Measurements from ENCODE around the gene CDKAL1. TPM values are rescaled to one million over a fixed set of nuclear protein-coding genes. Genes with fewer than 3 reads are reported as not detected.

Gene CDKAL1
- total and polyA plus RNA-seq, 4 donors = 3.0 to 21.7 (median 9.4) TPM

GRCh38 chr6:21228411-21228810 lies 694.2 kb downstream of the CDKAL1 start:
- no peaks in the 10 kb centered on the region for H3K9me3 ChIP-seq (ENCODE audit: control insufficient read depth, low read length)
- H3K4me1 ChIP-seq (ENCODE audit: control insufficient read depth in 1 of 2, insufficient read depth in 2 of 2, low read length in 2 of 2) = no peaks in the 10 kb centered on the region
- peaks cover 2 to 4% of the 10 kb centered on the region in 2 donors for H3K36me3 ChIP-seq (ENCODE audit: control insufficient read depth in 1 of 2, insufficient read depth in 2 of 2, low read length in 1 of 2)
- ATAC-seq (ENCODE audit: low FRiP score) (no peak), DNase-seq (no peak)
- no peak overlapping the region for H3K4me3 ChIP-seq (ENCODE audit: low read length in 2 of 2)
- 80 to 89% methylated on average over 2 of the region's 2 CpGs for WGBS, 2 donors
- H3K27me3 ChIP-seq (ENCODE audit: control insufficient read depth in 1 of 2, insufficient read depth in 2 of 2, low read length in 1 of 2) = no peaks in the 10 kb centered on the region
- H3K27ac ChIP-seq (ENCODE audit: low read depth in 1 of 2, low read length in 2 of 2) = no peak overlapping the region
- intact Hi-C loops (cut with DNase I) = no loop called here

- H3K4me3 ChIP-seq (ENCODE audit: low read length in 2 of 2) = no peak overlapping the region
- intact Hi-C loops (cut with DNase I) = no loop called here
- H3K36me3 ChIP-seq (ENCODE audit: control insufficient read depth in 1 of 2, insufficient read depth in 2 of 2, low read length in 1 of 2) = peaks cover 2 to 4% of the 10 kb centered on the region in 2 donors
- no peak overlapping the region for H3K27ac ChIP-seq (ENCODE audit: low read depth in 1 of 2, low read length in 2 of 2)
- no peaks in the 10 kb centered on the region for H3K27me3 ChIP-seq (ENCODE audit: control insufficient read depth in 1 of 2, insufficient read depth in 2 of 2, low read length in 1 of 2)
- H3K4me1 ChIP-seq (ENCODE audit: control insufficient read depth in 1 of 2, insufficient read depth in 2 of 2, low read length in 2 of 2) = no peaks in the 10 kb centered on the region
- WGBS, 2 donors = 70 to 86% methylated on average over 6 of the region's 6 CpGs
- DNase-seq (no peak), ATAC-seq (ENCODE audit: low FRiP score) (no peak)
- H3K9me3 ChIP-seq (ENCODE audit: control insufficient read depth, low read length) = no peaks in the 10 kb centered on the region
Measured at GRCh38 chr6:21228876-21229460, 694.7 kb downstream of the CDKAL1 start.

- no peak for DNase-seq
- WGBS, 2 donors = 87 to 97% methylated on average over 5 of the region's 5 CpGs
- no peaks in the 10 kb centered on the region for H3K4me1 ChIP-seq (ENCODE audit: control insufficient read depth in 1 of 2, insufficient read depth in 2 of 2, low read length in 2 of 2)
- H3K36me3 ChIP-seq (ENCODE audit: control insufficient read depth in 1 of 2, insufficient read depth in 2 of 2, low read length in 1 of 2) = peaks cover 2 to 4% of the 10 kb centered on the region in 2 donors
- no peaks in the 10 kb centered on the region for H3K27me3 ChIP-seq (ENCODE audit: control insufficient read depth in 1 of 2, insufficient read depth in 2 of 2, low read length in 1 of 2)
- intact Hi-C loops (cut with DNase I) = loop anchor here in 1 of 2 donors (2.0 kb wide), 1 partner anchor 50 kb away; no protein-coding TSS in a partner anchor
- H3K4me3 ChIP-seq (ENCODE audit: low read length in 2 of 2) = no peak overlapping the region
- no peaks in the 10 kb centered on the region for H3K9me3 ChIP-seq (ENCODE audit: control insufficient read depth, low read length)
- no peak overlapping the region for H3K27ac ChIP-seq (ENCODE audit: low read depth in 1 of 2, low read length in 2 of 2)
- no peak for ATAC-seq (ENCODE audit: low FRiP score)
Measured at GRCh38 chr6:21230536-21230935, 696.3 kb downstream of the CDKAL1 start.

GRCh38 chr6:21235162-21235561 lies 700.9 kb downstream of the CDKAL1 start:
- Histone ChIP-seq H3K27ac (ENCODE audit: low read depth in 1 of 2, low read length in 2 of 2) (no peak overlapping the region), H3K4me1 (ENCODE audit: control insufficient read depth in 1 of 2, insufficient read depth in 2 of 2, low read length in 2 of 2) (no peaks in the 10 kb centered on the region), H3K9me3 (ENCODE audit: control insufficient read depth, low read length) (no peaks in the 10 kb centered on the region), H3K4me3 (ENCODE audit: low read length in 2 of 2) (no peak overlapping the region), H3K36me3 (ENCODE audit: control insufficient read depth in 1 of 2, insufficient read depth in 2 of 2, low read length in 1 of 2) (peaks cover 2 to 4% of the 10 kb centered on the region in 2 donors), H3K27me3 (ENCODE audit: control insufficient read depth in 1 of 2, insufficient read depth in 2 of 2, low read length in 1 of 2) (no peaks in the 10 kb centered on the region)
- intact Hi-C loops (cut with DNase I) = no loop called here
- no peak for ATAC-seq (ENCODE audit: low FRiP score)
- no peak for DNase-seq

GRCh38 chr6:21238208-21238607 lies 704.0 kb downstream of the CDKAL1 start:
- H3K9me3 ChIP-seq (ENCODE audit: control insufficient read depth, low read length) = no peaks in the 10 kb centered on the region
- intact Hi-C loops (cut with DNase I) = no loop called here
- no peak overlapping the region for H3K4me3 ChIP-seq (ENCODE audit: low read length in 2 of 2)
- ATAC-seq (ENCODE audit: low FRiP score) = no peak
- no peaks in the 10 kb centered on the region for H3K4me1 ChIP-seq (ENCODE audit: control insufficient read depth in 1 of 2, insufficient read depth in 2 of 2, low read length in 2 of 2)
- no peaks in the 10 kb centered on the region for H3K36me3 ChIP-seq (ENCODE audit: control insufficient read depth in 1 of 2, insufficient read depth in 2 of 2, low read length in 1 of 2)
- no peak overlapping the region for H3K27ac ChIP-seq (ENCODE audit: low read depth in 1 of 2, low read length in 2 of 2)
- 96 to 97% methylated on average over 2 of the region's 2 CpGs for WGBS, 2 donors
- H3K27me3 ChIP-seq (ENCODE audit: control insufficient read depth in 1 of 2, insufficient read depth in 2 of 2, low read length in 1 of 2) = no peaks in the 10 kb centered on the region
- DNase-seq = no peak

GRCh38 chr6:21240709-21241108 lies 706.5 kb downstream of the CDKAL1 start:
- Histone ChIP-seq H3K4me3 (ENCODE audit: low read length in 2 of 2) (no peak overlapping the region), H3K27ac (ENCODE audit: low read depth in 1 of 2, low read length in 2 of 2) (no peak overlapping the region), H3K9me3 (ENCODE audit: control insufficient read depth, low read length) (no peaks in the 10 kb centered on the region), H3K36me3 (ENCODE audit: control insufficient read depth in 1 of 2, insufficient read depth in 2 of 2, low read length in 1 of 2) (no peaks in the 10 kb centered on the region), H3K4me1 (ENCODE audit: control insufficient read depth in 1 of 2, insufficient read depth in 2 of 2, low read length in 2 of 2) (no peaks in the 10 kb centered on the region), H3K27me3 (ENCODE audit: control insufficient read depth in 1 of 2, insufficient read depth in 2 of 2, low read length in 1 of 2) (no peaks in the 10 kb centered on the region)
- WGBS, 2 donors = 95 to 100% methylated on average over 2 of the region's 2 CpGs
- ATAC-seq (ENCODE audit: low FRiP score) (no peak), DNase-seq (no peak)
- intact Hi-C loops (cut with DNase I) = no loop called here

GRCh38 chr6:21241231-21242130 lies 707.2 kb downstream of the CDKAL1 start:
- Histone ChIP-seq H3K9me3 (ENCODE audit: control insufficient read depth, low read length) (no peaks in the 10 kb centered on the region), H3K36me3 (ENCODE audit: control insufficient read depth in 1 of 2, insufficient read depth in 2 of 2, low read length in 1 of 2) (no peaks in the 10 kb centered on the region), H3K27ac (ENCODE audit: low read depth in 1 of 2, low read length in 2 of 2) (no peak overlapping the region), H3K4me3 (ENCODE audit: low read length in 2 of 2) (no peak overlapping the region), H3K4me1 (ENCODE audit: control insufficient read depth in 1 of 2, insufficient read depth in 2 of 2, low read length in 2 of 2) (no peaks in the 10 kb centered on the region), H3K27me3 (ENCODE audit: control insufficient read depth in 1 of 2, insufficient read depth in 2 of 2, low read length in 1 of 2) (no peaks in the 10 kb centered on the region)
- intact Hi-C loops (cut with DNase I) = no loop called here
- ATAC-seq (ENCODE audit: low FRiP score) (no peak), DNase-seq (no peak)
- 88 to 93% methylated on average over 5 of the region's 5 CpGs for WGBS, 2 donors

- Histone ChIP-seq H3K36me3 (ENCODE audit: control insufficient read depth in 1 of 2, insufficient read depth in 2 of 2, low read length in 1 of 2) (no peaks in the 10 kb centered on the region), H3K27ac (ENCODE audit: low read depth in 1 of 2, low read length in 2 of 2) (no peak overlapping the region), H3K4me1 (ENCODE audit: control insufficient read depth in 1 of 2, insufficient read depth in 2 of 2, low read length in 2 of 2) (no peaks in the 10 kb centered on the region), H3K4me3 (ENCODE audit: low read length in 2 of 2) (no peak overlapping the region), H3K9me3 (ENCODE audit: control insufficient read depth, low read length) (peaks cover 1% of the 10 kb centered on the region), H3K27me3 (ENCODE audit: control insufficient read depth in 1 of 2, insufficient read depth in 2 of 2, low read length in 1 of 2) (no peaks in the 10 kb centered on the region)
- ATAC-seq (ENCODE audit: low FRiP score) (no peak), DNase-seq (no peak)
- 29 to 30% methylated on average over 3 of the region's 3 CpGs for WGBS, 2 donors
- intact Hi-C loops (cut with DNase I) = no loop called here
Measured at GRCh38 chr6:21244897-21245470, 710.7 kb downstream of the CDKAL1 start.
